GM12873 (cell line): ENCODE measurements around the gene LAMA3.

Experiments used
- CTCF ChIP-seq: IDR thresholded peaks from 2 replicates; pipeline ENCODE4 v1.5.1; 2012; ENCODE audit warnings: low read depth, mild to moderate bottlenecking, moderate library complexity, low read length, control low read depth; ENCODE audit not compliant: insufficient read depth; ENCODE audit errors: missing control alignments

The LAMA3 gene

DNA sequence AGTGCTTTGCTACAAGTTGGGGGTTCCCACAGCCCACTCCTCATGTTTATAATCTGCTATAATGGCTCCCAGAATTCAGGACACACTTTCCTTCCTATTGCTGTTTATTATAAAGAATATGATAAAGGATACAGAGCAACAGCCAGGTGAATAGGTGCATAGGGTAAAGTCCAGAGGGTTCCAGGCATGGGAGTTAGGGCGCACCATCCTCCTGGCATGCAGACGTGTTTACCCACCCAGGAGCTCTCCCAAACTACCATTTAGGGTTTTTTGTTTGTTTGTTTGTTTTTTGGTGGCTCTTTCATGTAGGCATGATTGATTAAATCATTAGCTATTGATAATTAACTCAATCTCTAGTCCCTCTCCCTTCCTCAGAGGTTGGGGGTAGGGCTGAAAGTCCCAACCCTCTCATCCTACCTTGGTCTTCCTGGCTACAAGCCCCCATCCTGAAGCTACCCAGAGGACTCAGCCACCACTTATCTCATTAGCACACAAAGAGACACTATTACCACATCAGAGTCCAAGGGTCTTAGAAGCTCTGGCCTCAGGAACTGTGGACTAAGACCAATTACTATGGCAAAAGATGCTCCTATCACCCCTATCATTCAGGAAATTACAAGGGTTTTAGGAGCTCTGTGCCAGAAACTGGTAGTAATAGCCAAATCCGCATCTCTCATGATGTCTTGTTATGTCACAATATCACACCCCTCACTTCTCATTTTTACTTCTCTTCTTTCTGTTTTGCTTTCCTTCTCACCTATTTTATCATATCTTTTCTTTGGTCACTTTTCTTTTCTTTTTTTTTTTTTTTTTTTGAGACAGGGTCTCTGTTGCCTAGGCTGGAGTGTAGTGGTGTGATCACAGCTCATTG lies 170.4 kb downstream of the LAMA3 start:
- TF ChIP-seq CTCF, result no peak

- TF ChIP-seq CTCF, result no peak
Observed at GRCh38 chr18:23861326-23861725, 172.1 kb downstream of the LAMA3 start.

GRCh38 chr18:23861805-23862470 lies 172.7 kb downstream of the LAMA3 start:
- TF ChIP-seq CTCF, result no peak

DNA sequence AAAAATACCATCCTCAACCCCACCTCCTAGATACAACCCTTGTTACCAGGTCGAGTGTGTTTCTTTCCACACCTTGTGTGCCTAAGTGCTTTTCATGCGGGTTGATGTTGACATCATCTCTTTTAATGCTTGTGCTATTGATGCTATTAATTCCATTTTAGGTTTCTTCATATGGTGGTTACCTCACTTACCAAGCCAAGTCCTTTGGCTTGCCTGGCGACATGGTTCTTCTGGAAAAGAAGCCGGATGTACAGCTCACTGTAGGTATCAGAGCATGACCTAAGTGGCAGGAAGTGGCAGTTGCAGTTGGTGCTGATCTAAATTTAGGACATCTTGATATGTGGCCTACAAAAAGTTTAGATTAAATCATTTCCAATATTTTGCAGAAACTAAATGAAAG lies 175.4 kb downstream of the LAMA3 start:
- no peak for TF ChIP-seq CTCF

DNA sequence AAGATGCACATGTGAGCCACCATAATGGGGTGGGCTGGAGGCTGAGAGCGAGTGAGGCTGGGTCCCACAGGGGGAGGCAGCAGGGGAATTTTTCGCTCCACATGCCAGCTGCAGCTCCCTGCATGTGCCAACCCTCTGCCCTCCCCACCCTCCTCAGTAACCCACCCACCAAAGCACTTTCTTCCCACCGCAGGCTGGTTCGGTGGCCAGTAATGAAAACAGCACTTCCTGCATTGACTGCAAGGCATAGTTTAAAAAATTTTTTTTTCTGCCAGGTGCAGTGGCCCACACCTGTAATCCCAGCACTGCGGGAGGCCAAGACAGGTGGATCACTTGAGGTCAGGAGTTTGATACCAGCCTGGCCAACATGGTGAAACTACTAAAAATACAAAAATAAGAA lies 177.8 kb downstream of the LAMA3 start:
- TF ChIP-seq CTCF, result no peak

- TF ChIP-seq CTCF, result no peak
Observed at GRCh38 chr18:23868136-23868785, 179.0 kb downstream of the LAMA3 start.
